CD4-positive, alpha-beta T cell treated with Interleukin-4 for 4 hours (primary cell): Measurements from ENCODE around the gene HIVEP2.
A peak's percentile ranks its signal among the peaks of the same experiment; 100 is the strongest.

Experiments
- DNase-seq: peaks from one replicate; pipeline ENCODE4 v3.0.0-alpha.2; 2020

Gene HIVEP2

DNA sequence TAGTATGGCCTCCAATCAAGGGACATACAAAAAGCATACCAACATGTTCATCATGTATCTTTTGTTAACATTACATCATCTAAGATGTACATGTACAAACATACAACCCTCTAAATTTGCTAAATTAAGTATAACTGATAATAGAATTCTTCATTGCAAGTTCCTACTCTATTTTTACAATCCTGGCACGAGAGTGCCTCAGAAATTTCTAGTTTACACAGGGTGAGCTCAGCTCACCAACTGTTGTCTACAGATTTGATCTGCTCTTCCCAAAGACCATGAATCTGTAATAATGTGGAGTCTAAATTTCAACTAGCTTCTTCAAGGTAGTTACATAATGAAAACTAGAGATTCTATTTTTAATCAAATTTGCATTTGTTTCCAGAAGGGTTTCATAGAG lies 179.7 kb downstream of the HIVEP2 start:
- no peak for DNase-seq

DNA sequence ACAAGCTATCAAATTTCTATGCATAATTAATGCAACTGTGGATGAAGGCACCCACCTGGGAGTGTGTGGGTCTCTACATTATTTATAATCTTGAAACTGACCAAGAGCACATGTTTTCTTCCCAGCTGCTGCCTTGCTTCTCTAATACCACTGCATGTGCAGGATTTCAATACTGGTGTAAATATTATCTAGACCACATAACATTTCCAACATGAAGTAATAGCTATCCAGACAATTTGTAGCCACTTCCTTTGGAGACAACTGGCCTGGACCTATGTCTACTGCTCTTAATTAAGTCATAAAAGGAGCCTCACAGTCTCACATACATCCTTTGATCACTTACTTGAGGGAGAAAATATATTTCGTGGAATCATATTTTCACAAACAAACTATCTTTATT lies 180.7 kb downstream of the HIVEP2 start:
- DNase-seq: no peak

DNA sequence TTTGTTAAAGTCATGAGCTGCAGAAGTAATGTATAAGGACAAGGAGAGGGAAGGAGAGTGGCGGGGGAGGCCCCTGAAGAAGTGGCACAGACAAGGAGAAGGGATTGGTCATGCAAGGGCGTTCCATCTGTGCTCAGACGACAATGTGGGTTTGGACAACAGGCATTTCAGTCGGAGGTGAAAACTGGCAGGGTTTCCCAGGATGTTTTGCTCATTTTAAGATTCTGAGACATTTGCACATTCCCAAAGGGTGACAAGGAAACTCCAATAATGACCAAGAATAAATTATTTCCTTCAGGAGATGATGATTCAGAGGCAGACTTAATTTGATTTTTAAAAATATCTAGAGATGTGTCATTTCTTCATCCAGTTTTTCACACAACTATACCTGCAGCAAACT lies 181.8 kb downstream of the HIVEP2 start:
- DNase-seq: no peak

DNA sequence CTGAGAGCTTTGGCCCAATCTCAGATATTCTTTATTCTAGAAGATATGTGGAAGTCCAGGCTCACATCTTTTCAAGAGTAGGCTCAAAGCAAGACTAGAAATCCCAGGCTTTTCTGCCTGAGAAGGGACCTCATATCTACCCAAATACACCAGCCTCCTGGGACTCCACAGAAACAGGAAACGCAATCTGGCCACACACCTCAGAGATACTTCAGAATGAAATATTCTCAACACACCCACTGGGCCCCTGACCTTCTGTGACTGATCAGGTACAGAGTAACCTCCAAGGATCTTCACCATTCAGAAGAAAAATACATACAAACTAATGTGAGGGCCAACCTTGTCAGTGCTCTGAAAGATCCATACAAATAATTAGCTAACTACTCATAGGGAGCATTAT lies 183.2 kb downstream of the HIVEP2 start:
- DNase-seq: no peak

DNA sequence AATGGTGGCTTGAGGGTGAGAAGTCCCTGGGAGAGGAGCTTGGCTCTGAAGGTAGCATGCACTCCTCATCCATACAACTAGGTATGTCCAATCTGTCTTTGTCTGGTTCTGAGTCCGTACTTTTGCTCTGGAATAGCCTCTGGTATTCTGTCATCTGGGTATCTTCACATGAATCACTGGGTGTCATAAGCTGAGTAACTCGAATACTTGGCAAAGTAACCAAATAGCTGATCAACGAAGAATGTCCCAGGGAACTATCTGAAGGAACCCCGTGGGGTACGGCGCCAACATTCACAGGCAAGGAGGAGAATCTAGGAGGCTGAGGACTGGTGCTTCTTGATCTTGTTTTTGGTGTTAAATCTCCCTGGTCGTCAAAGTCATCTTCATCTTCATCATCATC lies 184.8 kb downstream of the HIVEP2 start:
- DNase-seq: no peak

DNA sequence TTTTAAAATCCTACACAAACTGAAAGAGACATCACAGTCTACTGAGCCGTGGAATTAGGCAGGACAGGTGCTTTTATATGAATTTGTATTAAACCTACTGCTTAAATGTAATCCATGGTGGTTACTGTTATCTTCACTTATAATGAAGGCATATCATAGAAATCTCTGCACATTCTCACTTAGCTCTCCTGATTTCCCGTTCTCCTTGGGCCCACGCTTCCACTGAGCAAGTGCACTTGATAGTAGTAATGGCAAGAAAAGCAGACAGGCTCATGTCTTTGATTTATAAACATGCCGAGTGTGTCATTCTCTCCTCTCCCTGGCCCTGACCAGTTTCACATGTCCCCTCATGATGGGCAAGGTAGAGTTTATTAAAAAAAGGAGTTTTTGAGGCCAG lies 186.3 kb downstream of the HIVEP2 start:
- DNase-seq: no peak

DNA sequence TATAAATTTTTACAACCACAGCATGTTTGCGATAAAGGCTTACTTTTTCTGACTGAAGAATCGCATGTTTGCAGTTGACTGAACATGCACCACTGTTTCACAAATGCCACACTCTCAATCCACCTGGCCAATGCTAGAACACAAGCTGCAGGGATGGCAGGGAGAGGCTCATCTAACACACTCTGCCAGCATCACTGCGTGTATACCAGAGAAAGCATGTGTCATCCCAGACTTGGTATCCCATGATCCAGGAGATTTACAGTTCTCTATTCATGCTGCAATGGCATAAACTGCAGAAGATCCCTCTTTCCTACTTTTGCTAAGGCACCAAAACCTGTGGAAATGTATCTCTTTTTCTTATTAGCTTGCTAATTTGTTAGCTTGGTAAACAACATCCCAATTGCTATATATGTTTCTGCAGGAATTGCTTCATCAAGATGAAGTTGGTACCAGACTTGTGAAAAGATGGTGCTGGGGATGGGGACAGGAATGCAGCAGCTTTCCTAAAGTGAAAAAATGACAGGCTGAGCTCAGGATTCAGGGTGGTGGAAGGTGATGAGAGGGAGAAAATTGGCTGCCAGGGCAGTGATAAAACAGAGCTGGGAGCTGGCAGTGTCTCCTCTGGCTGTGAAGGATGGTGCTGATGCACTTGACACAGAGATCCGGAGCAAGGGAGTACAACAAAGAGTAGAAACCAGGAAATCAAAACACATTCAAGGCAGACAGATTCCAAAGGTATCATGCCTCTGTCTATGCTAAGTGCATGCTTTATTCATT lies 186.9 kb downstream of the HIVEP2 start:
- DNase-seq: no peak

DNA sequence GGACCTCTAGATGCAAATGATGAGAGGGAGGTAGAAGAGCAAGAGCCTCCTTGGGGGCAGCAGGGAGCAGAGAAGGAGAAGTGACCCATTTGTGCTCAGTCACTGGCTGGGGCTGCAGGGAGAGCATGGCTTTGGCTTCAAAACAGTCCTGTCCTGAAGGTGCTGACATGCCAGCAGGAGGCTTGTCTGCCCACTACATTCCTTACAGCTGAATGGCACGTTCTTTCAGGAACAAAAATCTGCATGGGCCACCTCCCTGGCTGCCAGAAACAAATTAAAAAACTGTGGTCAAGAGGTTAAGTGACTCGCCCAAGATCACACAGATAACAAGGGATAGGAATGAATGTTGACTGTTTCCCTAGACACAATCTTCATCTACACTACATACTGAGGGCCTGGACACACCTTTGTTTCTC lies 188.8 kb downstream of the HIVEP2 start:
- DNase-seq: no peak

DNA sequence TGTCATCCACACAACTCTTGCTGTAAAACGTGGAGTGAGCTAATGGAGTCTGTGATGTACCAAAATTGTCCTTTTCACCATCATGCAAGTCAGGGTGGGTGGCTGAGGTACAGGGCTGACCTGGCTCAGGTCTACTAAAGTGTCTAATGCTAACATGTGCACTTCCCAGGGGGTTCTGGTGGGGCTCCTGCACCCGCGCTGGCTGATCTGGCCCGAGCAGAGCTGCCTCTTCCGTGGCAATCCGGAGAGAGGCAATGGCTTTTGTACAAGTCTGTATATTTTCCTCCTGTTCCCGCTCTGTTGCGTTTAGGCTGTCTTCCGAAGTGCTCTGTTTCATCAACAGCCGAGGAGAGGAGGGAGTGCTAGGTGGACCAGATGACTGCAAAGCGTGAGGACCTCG lies 191.8 kb downstream of the HIVEP2 start:
- no peak for DNase-seq

DNA sequence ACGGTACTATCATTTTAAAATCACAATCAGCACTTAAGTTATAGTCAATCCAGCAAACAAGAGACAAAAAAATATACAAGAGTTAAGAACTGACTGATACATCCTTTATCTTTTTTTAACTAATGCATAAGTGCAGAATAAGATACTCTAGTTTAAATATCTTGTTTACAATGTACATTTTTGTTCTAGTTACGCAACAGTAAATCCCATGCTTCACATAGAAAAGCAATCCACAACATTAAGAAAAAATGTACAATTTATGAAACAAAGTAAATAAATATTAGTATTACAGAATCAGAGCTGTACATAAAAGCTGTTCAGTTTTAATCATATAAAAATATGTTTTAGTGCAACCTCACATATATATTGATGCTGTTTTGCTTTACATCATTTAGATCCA lies 192.6 kb downstream of the HIVEP2 start:
- no peak for DNase-seq

DNA sequence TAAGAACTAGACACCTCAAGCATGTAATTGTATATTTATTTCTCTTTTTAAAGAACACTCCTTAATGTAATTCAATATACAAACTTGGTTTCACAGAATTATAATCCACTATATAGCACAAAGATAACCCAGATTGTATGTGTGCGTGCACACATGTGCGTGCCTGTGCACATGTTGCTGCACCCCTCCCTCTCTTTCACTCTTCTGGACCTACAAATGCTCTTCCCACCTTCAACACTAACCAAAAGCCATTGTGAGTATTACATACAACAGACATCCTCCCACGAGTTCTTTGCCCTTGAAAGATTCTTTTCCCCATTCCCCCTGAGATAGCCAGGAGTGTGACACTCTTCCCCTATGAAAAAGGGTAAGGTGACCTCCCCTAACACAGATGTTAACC lies 193.5 kb downstream of the HIVEP2 start:
- DNase-seq: no peak

DNA sequence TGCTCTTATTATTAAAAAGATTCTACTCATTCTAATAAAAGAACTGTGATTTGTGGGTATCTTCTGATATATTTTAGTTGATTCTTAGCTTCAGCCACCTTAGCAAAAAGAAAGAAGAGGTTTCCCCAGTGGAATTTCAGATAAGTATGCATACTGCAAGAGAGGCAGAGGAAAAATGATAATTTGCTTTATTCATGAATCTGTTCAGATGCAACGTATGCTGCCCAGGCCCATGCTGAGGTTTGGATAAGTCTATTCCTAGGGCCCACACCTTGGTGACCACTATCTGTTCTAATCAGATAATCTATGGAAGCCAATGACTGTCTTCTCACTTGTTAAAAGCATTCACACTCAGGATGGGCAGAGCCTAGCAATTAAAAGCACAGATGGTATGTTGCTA lies 194.0 kb downstream of the HIVEP2 start:
- DNase-seq: no peak

DNA sequence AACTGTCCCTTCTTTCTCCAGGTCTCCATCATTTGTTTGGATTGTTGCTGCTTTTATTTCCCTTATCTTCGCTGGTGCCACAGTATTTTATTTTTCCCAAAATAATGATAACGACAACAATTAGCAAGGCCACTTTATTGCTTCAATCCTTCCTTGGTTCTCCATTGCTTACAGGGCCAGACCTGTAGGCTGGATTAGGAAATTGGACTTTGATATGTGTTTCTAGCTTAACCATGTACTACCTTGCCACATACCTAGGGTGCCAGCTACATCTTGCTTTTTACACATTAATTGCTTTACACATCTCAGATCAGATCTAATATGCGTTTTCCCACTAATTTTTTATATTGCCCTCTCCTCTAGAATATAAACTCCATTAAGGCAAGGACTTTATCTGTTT lies 195.4 kb downstream of the HIVEP2 start:
- DNase-seq: no peak

DNA sequence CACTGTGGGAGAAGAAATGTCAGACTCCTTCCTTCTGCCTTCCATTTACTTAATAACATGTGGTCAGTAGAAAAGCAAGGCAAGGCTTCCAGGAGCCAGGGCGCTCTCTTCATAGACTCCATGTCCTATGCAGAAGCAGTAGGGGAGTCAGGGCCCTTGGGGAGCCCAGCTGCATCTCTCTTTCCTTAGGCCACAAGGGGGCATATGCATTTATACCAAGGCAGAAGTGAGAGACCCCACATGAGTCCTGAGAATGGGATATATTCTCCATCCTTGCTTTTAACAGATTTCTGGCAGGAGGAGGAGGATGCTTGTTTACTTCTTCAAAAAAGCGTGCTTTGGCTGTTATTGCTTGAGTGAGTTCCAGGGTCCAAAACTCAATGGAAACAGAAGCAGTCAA lies 198.5 kb downstream of the HIVEP2 start:
- peak; percentile 39 for DNase-seq

DNA sequence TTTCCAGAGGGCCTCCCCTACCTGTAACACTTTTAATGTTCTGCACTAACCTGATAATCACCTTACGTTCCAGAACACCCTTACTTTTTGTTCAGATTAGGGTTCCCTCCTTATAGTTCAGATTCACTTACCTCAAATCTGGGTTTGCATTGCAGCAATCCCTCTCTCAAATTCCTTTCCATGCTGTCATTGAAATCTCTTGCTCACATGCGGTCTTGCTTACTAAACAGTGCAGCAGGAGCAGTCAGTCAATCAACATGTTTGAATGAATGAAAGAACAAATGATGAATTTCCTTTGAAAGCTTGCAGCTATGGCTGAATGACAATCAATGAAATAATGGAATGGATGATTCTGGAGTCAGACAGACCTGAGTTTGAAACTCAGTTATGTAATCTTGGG lies 200.1 kb downstream of the HIVEP2 start:
- DNase-seq: no peak

DNA sequence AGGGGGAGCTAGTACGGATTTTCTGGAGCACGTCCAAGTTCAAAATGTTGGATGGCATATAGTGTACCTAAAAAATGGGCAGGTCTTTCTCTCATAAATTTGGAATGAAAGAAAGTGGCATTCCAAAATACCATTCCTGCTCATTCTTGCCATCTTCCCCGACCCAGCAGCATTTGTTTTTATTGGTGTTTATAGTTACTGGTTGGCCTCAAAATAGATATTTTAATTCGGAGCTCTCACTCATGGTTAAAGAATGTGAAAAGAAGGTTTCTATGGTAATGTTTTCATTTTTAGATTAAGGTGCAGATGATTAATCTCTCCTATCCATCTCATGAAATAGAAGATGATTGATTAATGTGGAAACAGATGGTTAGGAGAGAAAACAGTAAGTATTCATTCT lies 204.5 kb downstream of the HIVEP2 start:
- DNase-seq: no peak

DNA sequence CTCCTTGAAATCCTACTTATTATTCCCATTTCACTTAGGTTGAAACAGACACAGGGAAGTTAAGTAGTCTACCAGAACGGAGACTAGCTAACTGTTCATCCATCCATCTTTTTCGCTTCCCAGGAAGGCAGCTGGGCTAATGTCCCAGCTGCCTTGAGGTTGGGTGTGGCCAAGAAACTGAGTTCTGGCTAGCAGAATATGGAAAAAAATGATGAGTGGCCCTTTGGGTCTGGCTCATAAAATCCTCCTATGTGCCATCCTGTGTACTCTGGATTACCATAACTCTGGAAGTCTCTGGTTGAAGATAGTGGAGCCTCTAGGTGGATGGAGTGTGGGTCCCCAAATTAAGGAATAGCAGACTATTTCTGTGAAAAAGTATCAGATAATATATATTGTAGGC lies 206.2 kb downstream of the HIVEP2 start:
- no peak for DNase-seq

DNA sequence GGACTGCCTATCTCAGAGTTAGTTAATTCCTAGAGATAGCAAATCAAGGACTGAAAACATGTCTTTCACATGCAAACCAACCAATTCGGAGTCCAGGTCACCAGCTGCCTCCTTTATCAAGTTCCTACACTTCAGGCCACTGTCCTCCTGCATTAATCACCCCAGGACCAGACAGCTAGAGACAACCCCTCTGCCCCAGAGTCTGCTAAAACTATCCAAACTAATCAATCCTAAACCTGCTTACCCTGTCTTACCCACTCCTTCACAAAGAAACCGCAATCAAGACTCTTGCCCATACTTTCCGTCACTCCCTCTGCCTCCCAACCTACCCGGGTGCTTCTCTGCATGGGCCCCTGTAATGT lies 207.0 kb downstream of the HIVEP2 start:
- DNase-seq: no peak

DNA sequence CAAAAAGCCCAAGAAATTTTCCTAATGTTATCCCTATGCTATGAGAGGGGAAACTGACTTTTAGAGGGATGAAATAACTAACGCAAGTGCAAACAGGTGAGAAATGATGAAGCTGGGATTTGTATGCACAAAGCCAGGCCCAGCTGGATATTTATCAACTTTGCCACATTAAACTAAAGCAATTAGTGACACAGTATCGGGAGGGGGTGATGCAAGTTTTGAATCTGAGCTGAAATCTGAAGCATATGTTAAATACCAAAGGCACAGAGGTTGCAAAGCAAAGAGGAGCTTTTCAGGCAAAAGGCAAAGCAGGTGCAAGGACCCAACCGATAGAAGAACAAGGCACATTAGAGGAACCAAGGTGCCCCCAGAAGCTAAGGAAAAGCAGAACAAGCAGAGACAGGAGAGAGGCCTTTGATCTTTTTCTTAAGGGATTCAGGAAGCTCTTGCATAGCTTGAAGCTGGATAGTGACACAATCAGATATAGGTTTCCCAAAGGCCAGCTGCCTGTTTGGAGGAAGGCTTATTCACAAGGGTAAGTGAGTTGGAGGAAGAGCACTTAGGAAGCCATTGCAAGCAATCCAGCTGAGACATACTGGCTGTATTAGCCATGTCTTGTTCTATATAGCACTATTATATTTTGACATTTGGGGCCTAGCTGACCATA lies 207.5 kb downstream of the HIVEP2 start:
- DNase-seq: no peak

DNA sequence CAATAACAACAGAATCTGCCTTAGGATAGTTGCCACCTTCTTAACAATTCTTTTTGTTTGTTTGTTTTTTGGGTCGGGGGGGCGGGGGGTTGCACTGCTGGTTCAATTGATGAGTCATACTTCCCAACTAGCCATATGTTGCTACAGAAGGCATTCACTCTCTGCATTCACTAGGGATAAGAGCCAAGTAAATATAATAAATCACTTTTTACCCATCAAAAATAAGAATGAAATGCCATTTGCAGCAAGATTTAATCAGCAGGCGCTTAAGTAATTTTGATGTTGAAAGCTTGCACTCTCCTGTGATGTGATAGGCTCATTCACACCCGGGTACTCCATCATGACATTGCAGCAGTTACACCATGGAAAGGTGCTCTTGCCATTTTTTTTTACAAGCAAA lies 209.8 kb downstream of the HIVEP2 start:
- DNase-seq: no peak

DNA sequence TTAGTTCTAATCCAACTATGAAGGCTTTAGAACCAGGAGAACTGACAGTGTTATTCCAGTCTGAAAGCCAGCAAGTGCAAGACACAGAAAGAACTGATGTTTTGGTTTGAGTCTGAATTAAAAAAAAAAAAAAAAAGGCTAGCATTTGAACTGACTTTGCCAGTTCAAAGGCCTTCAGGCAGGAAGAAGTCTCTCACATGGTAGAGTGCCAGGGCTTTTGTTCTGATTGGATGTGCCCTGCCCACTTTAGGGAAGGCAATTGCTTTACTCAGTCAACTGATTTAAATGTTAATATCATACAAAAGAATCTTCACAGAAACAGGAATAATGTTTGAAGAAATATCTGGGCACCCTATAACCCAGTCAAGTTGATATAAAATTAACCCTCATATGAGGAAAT lies 212.2 kb downstream of the HIVEP2 start:
- no peak for DNase-seq

DNA sequence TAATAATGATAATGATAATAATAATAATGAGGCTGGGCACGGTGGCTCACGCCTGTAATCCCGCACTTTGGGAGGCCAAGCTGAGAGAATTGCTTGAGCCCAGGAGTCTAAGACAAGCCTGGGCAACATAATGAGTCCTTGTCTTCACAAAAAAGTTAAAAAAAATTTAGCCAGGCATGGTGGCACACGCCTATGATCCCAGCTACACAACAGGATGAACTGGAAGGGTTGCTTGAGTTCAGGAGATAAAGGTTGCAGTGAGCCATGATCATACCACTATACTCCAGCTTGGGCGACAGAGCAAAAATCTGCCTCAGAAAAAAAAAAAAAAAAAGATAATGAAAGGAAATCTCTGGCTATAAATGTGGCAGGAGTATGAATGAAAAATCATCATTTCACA lies 213.4 kb downstream of the HIVEP2 start:
- no peak for DNase-seq

DNA sequence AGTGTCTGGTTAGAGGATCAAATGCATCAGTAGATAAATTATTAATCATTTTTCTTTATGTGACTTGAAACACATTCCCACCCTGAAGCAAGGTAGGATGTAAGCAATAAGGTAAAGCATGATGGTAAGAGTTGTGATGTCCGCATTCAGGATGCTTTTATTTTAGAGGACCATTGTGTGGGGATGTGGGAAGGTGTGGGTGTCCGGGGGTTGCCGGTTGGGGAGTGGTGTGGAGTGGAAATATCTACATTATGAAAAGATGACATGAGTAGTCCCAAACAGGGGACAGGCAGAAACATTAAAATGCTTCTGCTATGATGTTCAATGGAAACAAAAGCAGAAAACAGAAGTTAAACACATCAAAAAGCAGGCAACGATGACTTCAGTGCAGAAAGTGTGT lies 215.4 kb downstream of the HIVEP2 start:
- no peak for DNase-seq

DNA sequence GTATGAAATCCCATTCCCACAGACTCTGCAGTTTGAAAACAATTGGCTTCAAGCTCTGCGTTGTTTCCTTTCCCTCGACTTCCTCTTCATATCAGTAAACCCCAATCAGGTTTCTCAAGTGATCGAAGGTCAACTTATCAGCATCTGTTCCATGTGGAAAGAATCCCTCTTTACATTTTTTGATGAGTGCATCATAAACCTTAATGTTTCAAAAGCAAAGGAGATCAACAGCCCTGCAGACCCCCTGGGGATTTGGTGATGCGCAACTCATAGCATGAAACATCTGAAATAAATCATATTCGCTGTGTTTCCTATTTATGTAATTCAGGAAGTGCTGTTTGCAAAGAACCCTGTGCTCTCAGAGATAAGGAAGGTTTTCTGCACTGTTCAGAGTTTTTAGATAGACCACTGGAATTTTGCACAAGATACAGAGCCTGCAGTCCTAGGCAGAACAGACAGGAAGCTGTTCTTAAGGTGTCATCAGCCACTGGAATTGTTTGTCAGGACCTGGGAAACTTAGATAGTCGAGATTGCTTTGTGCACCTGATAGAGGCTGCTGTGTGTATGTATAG lies 216.0 kb downstream of the HIVEP2 start:
- DNase-seq: no peak

DNA sequence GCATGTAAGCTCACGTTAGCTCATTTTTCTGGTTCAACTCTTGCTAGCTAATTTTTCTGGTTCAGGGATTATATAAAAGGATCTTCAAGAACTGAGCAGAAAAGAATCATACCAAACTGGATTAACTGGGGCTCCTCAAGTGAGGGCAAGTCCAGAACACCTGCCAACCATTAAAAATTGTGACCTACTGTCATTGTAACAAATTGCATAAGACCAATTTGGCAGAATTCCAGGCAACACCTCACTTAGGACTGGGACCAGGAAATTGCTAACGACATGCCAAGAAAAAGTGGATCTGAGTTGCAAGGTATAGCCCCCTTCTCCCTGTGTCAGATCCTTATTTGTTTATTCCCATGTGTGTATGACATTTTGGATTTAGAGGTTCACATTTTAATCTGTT lies 216.6 kb downstream of the HIVEP2 start:
- DNase-seq: no peak
